ENCODE results near the gene SEC14L3. TPM values are rescaled to one million over a fixed set of nuclear protein-coding genes. Genes with fewer than 3 reads are reported as not detected.

The SEC14L3 gene
- polyA plus RNA-seq, 3 donors = not detected

GRCh38 chr22:30508216-30508615 is 36.4 kb upstream of the SEC14L3 start:
- DNase-seq = no peak
- Mint-ChIP-seq H3K4me1 (no peaks in the 10 kb centered on the region), H3K27ac (no peak overlapping the region), H3K9me3 (peaks cover 0 to 21% (median 9%) of the 10 kb centered on the region in 7 donors), H3K4me3 (no peak overlapping the region), H3K27me3 (ENCODE audit: low read depth in 3 of 3) (peaks cover 30 to 40% (median 34%) of the 10 kb centered on the region in 3 donors), H3K36me3 (no peaks in the 10 kb centered on the region)
- Histone ChIP-seq H3K9ac (ENCODE audit: insufficient read depth, low read length, poor library complexity, severe bottlenecking) (no peak overlapping the region), H4K20me1 (ENCODE audit: insufficient read depth, low read length) (no peaks in the 10 kb centered on the region), H2AFZ (ENCODE audit: insufficient read depth, low read depth, low read length, poor library complexity, severe bottlenecking) (no peak overlapping the region), H3K4me1 (ENCODE audit: control insufficient read depth in 1 of 2, insufficient read depth in 2 of 2, low read length in 2 of 2) (no peaks in the 10 kb centered on the region), H3K9me3 (replicated peaks in 1 of 2; ENCODE audit: control insufficient read depth in 1 of 2, insufficient read depth in 1 of 2, low read length in 2 of 2) (peaks cover 0 to 3% of the 10 kb centered on the region in 2 donors), H3K27me3 (ENCODE audit: control insufficient read depth in 2 of 2, insufficient read depth in 2 of 2, low read length in 2 of 2) (peaks cover 2 to 31% of the 10 kb centered on the region in 2 donors), H3K79me2 (ENCODE audit: insufficient read depth, low read length) (no peaks in the 10 kb centered on the region), H3K4me3 (replicated peaks in 1 of 3; ENCODE audit: low read depth in 2 of 3, low read length in 3 of 3) (no peak overlapping the region), H3K36me3 (replicated peaks in 1 of 2; ENCODE audit: control insufficient read depth in 1 of 2, insufficient read depth in 2 of 2, low read length in 2 of 2) (no peaks in the 10 kb centered on the region), H3K27ac (ENCODE audit: low read depth in 1 of 2, low read length in 2 of 2) (no peak overlapping the region), H3K4me2 (replicated peaks; ENCODE audit: extremely low read depth, low read length, poor library complexity, severe bottlenecking) (no peak overlapping the region)
- 70% methylated on average over 2 of the region's 5 CpGs for WGBS (ENCODE audit: insufficient coverage)
- TF ChIP-seq, protein P1, sequence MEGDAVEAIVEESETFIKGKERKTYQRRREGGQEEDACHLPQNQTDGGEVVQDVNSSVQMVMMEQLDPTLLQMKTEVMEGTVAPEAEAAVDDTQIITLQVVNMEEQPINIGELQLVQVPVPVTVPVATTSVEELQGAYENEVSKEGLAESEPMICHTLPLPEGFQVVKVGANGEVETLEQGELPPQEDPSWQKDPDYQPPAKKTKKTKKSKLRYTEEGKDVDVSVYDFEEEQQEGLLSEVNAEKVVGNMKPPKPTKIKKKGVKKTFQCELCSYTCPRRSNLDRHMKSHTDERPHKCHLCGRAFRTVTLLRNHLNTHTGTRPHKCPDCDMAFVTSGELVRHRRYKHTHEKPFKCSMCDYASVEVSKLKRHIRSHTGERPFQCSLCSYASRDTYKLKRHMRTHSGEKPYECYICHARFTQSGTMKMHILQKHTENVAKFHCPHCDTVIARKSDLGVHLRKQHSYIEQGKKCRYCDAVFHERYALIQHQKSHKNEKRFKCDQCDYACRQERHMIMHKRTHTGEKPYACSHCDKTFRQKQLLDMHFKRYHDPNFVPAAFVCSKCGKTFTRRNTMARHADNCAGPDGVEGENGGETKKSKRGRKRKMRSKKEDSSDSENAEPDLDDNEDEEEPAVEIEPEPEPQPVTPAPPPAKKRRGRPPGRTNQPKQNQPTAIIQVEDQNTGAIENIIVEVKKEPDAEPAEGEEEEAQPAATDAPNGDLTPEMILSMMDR (IDR thresholded peaks at IDR 0.05) = no peak
- intact Hi-C loops (cut with micrococcal nuclease) = no loop called here

DNA sequence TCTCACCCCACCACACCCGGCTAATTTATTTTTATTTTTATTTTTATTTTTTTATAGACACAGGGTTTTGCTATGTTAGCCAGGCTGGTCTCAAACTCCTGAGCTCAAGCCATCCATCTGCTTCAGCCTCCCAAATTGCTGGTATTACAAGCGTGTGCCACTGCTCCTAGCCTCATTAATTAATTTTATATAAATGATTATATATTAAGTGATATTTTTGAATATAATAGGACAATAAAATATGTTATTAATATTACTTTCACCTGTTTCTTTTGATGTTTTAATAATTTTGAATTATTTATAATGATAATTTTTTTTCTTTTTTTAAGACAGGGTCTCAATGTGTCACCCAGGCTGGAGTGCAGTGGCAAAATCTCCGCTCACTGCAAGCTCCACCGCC is 35.9 kb upstream of the SEC14L3 start:
- Mint-ChIP-seq H3K36me3 (no peaks in the 10 kb centered on the region), H3K9me3 (peaks cover 0 to 20% (median 9%) of the 10 kb centered on the region in 7 donors), H3K4me3 (no peak overlapping the region), H3K4me1 (no peaks in the 10 kb centered on the region), H3K27me3 (ENCODE audit: low read depth in 3 of 3) (peaks cover 31 to 42% (median 37%) of the 10 kb centered on the region in 3 donors), H3K27ac (no peak overlapping the region)
- Histone ChIP-seq H3K4me1 (ENCODE audit: control insufficient read depth in 1 of 2, insufficient read depth in 2 of 2, low read length in 2 of 2) (no peaks in the 10 kb centered on the region), H3K9me3 (replicated peaks in 1 of 2; ENCODE audit: control insufficient read depth in 1 of 2, insufficient read depth in 1 of 2, low read length in 2 of 2) (peaks cover 0 to 3% of the 10 kb centered on the region in 2 donors), H2AFZ (ENCODE audit: insufficient read depth, low read depth, low read length, poor library complexity, severe bottlenecking) (no peak overlapping the region), H3K79me2 (ENCODE audit: insufficient read depth, low read length) (no peaks in the 10 kb centered on the region), H3K9ac (ENCODE audit: insufficient read depth, low read length, poor library complexity, severe bottlenecking) (no peak overlapping the region), H3K4me3 (replicated peaks in 1 of 3; ENCODE audit: low read depth in 2 of 3, low read length in 3 of 3) (no peak overlapping the region), H3K27ac (ENCODE audit: low read depth in 1 of 2, low read length in 2 of 2) (no peak overlapping the region), H3K4me2 (replicated peaks; ENCODE audit: extremely low read depth, low read length, poor library complexity, severe bottlenecking) (no peak overlapping the region), H4K20me1 (ENCODE audit: insufficient read depth, low read length) (no peaks in the 10 kb centered on the region), H3K36me3 (replicated peaks in 1 of 2; ENCODE audit: control insufficient read depth in 1 of 2, insufficient read depth in 2 of 2, low read length in 2 of 2) (no peaks in the 10 kb centered on the region), H3K27me3 (ENCODE audit: control insufficient read depth in 2 of 2, insufficient read depth in 2 of 2, low read length in 2 of 2) (peaks cover 2 to 31% of the 10 kb centered on the region in 2 donors)
- no CpG with 5 or more reads among the region's 4 CpGs for WGBS (ENCODE audit: insufficient coverage)
- TF ChIP-seq, protein P1 (IDR thresholded peaks at IDR 0.05) = no peak
- no peak for DNase-seq
- intact Hi-C loops (cut with micrococcal nuclease) = no loop called here
